ENCODE measurements around the gene STX16.

- TF ChIP-seq CTCF (IDR thresholded peaks at IDR 0.05) (no peak), POLR2A (IDR thresholded peaks at IDR 0.05) (no peak)
Observed at GRCh38 chr20:58657262-58657661, 6.2 kb downstream of the STX16 start.
